Memory B cell (primary cell): ENCODE measurements around the gene FCMR.

ENCODE experiments used
- ATAC-seq: fragments of 150-1000 bp; cut with Tn5 transposase; 2 replicates; pipeline ENCODE4 v1.10.0; 2021; ENCODE audit warnings: low read depth, mild to moderate bottlenecking, moderate library complexity
- DNase-seq, 2 donors: peaks; one replicate each; pipeline ENCODE4 v3.0.0; 2022; ENCODE audit warnings: low spot score in 2 of 2
- H3K27ac Mint-ChIP-seq: one replicate; pipeline ENCODE4 v1.8.0; 2022; ENCODE audit warnings: mild to moderate bottlenecking, moderate library complexity, mixed read lengths
- H3K27me3 Mint-ChIP-seq: one replicate; pipeline ENCODE4 v1.8.0; 2022; ENCODE audit warnings: mixed read lengths
- H3K36me3 Mint-ChIP-seq: one replicate; pipeline ENCODE4 v1.8.0; 2022; ENCODE audit warnings: mild to moderate bottlenecking, mixed read lengths
- H3K4me1 Mint-ChIP-seq: one replicate; pipeline ENCODE4 v1.8.0; 2022; ENCODE audit warnings: mixed read lengths
- H3K4me3 Mint-ChIP-seq: one replicate; pipeline ENCODE4 v1.8.0; 2022; ENCODE audit warnings: mild to moderate bottlenecking, moderate library complexity, mixed read lengths
- H3K9me3 Mint-ChIP-seq: one replicate; pipeline ENCODE4 v1.8.0; 2022; ENCODE audit warnings: mixed read lengths

The FCMR gene

DNA sequence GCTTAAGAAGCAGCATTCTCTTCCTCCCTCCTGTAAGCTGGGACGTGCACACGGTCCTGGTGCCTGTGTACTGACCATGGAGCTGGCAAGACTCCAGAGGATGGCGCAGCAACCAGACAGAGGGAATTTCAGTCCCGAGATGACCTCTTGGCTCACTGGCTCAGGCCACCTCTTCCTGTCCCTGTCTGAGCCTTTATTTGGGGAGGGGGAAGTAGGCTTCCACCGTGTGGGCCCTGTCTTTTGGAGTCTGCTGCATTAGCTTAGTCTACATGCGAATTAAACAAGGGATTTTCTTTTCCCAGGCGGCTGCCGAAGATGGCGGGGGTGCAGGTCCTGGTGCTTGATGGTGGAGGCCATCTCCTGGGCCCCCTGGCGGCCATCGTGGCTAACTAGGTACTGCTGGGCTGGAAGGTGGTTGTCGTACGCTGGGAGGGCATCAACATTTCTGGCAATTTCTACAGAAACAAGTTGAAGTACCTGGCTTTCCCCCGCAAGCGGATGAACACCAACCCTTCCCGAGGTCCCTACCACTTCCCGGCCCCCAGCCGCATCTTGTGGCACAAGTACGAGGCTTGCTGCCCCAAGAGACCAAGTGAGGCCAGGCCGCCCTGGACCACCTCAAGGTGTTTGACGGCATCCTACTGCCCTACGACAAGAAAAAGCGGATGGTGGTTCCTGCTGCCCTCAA lies 14.3 kb downstream of the FCMR start:
- Mint-ChIP-seq H3K36me3 (peaks cover 60% of the 10 kb centered on the region), H3K27ac (no peak overlapping the region), H3K27me3 (no peaks in the 10 kb centered on the region), H3K4me1 (peaks cover 62% of the 10 kb centered on the region), H3K9me3 (no peaks in the 10 kb centered on the region), H3K4me3 (peak overlapping the region; percentile 54)
- DNase-seq (no peak), ATAC-seq (no peak)

GRCh38 chr1:206905295-206906164 lies 16.2 kb downstream of the FCMR start:
- ATAC-seq: peak; percentile 80
- Mint-ChIP-seq H3K27ac (peak overlapping the region; percentile 68), H3K4me1 (peaks cover 53% of the 10 kb centered on the region), H3K9me3 (no peaks in the 10 kb centered on the region), H3K27me3 (no peaks in the 10 kb centered on the region), H3K4me3 (peak overlapping the region; percentile 49), H3K36me3 (peaks cover 43% of the 10 kb centered on the region)
- no peak for DNase-seq

DNA sequence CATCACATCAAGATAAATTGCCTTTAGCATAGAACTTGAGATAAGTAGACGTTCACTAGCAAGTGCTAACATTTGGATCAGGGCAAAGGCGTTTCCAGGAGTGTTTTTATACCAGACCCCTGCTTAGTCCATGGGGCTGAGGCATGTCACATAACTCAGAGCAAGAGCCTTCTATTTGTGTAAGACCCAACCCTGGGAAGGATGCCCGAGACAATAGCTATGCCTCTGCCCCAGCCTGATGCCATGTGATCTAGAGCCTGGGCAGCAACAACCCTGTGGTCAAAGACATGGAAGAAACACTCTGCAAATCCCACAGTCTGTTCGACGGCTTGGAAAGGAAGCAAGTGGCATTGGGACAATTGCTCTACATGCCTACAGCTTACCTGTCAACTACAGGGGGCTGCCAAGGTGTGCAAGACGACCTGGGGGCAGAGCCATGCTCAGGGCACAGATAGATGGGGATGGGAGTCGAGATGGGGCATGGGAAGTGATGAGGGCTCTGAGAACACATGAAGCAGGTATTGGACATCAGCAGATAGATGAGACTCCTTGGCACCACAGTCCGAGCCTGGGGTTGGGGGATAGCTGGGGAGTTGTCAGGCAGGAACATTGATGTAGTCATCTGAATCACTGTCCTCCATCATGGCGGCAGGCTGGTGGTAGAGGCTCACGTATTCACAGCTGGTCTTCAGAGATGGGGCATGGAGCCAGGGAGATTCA lies 17.2 kb downstream of the FCMR start:
- Mint-ChIP-seq H3K4me1 (peaks cover 56% of the 10 kb centered on the region), H3K4me3 (no peak overlapping the region), H3K36me3 (peaks cover 43% of the 10 kb centered on the region), H3K27me3 (no peaks in the 10 kb centered on the region), H3K9me3 (no peaks in the 10 kb centered on the region), H3K27ac (peak overlapping the region; percentile 68)
- no peak for DNase-seq
- ATAC-seq: no peak

- ATAC-seq: no peak
- Mint-ChIP-seq H3K4me1 (peaks cover 54% of the 10 kb centered on the region), H3K9me3 (no peaks in the 10 kb centered on the region), H3K4me3 (no peak overlapping the region), H3K27ac (peak overlapping the region; percentile 89), H3K27me3 (no peaks in the 10 kb centered on the region), H3K36me3 (peaks cover 40% of the 10 kb centered on the region)
- DNase-seq: no peak
Observed at GRCh38 chr1:206903687-206904086, 18.1 kb downstream of the FCMR start.

DNA sequence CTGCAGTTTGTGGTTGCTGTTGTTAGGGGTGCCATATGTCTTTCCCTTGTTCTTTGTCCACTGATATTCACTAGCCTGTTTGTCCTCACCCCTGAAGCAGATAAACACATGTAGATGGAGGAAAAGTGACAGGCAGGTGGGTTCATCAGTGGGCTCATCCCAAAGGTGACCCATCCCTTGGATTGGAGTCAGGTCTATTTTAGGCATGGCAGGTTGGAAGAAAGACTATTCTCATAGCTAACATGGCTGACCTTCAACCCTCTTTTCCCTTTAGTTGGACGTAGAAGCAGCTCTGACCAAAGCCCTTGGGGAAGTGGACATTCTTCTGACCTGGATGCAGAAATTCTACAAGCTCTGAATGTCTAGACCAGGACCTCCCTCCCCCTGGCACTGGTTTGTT lies 19.0 kb downstream of the FCMR start:
- DNase-seq (no peak), ATAC-seq (no peak)
- Mint-ChIP-seq H3K27me3 (no peaks in the 10 kb centered on the region), H3K4me3 (no peak overlapping the region), H3K27ac (peak overlapping the region; percentile 15), H3K4me1 (peaks cover 50% of the 10 kb centered on the region), H3K36me3 (peaks cover 32% of the 10 kb centered on the region), H3K9me3 (no peaks in the 10 kb centered on the region)

DNA sequence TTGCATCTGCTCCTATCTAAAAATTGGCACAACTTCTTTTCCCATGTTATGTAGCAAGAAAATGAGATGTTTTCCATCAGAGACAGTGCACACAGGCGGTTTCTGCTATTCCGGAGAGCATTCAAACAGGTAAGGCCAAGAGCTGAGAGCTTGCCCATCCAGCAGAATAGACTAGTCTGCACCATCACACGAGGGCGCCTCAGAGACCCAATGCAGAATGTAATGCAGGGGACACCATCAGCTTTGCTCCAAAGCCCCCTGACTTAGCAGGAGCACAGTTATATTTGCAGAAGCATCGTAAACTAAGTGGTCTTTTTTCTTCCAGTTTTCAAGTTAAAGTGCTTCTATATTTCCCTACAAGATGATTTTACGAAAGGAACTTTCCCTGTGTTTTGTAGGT lies 19.8 kb downstream of the FCMR start:
- H3K4me1 Mint-ChIP-seq: peaks cover 50% of the 10 kb centered on the region
- no peak overlapping the region for H3K4me3 Mint-ChIP-seq
- H3K36me3 Mint-ChIP-seq: peaks cover 32% of the 10 kb centered on the region
- H3K27me3 Mint-ChIP-seq: no peaks in the 10 kb centered on the region
- H3K27ac Mint-ChIP-seq: no peak overlapping the region
- no peaks in the 10 kb centered on the region for H3K9me3 Mint-ChIP-seq
- no peak for ATAC-seq
- DNase-seq: no peak

DNA sequence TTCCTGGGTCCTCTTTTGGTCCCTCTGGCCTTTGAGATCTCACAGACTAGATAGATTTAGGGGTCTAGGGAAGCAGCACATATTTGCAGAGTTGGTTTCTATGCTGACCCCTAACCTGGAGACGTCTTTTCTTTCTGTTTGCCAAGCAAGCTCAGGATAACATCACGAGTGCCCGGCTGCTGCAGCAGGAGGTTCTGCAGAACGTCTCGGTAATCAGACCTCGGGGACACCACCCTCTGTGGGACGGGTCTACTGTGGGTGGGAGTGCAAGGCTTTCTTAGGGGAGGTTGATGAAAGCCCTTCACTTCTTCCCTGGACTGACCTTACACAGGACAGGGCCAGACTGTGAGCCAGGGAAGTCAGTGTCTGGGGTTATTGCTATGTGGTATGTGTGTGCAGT lies 21.6 kb downstream of the FCMR start:
- DNase-seq (no peak), ATAC-seq (no peak)
- peak overlapping the region; percentile 68 for H3K27ac Mint-ChIP-seq
- no peak overlapping the region for H3K4me3 Mint-ChIP-seq
- no peaks in the 10 kb centered on the region for H3K9me3 Mint-ChIP-seq
- H3K36me3 Mint-ChIP-seq: peaks cover 22% of the 10 kb centered on the region
- H3K4me1 Mint-ChIP-seq: peaks cover 35% of the 10 kb centered on the region
- no peaks in the 10 kb centered on the region for H3K27me3 Mint-ChIP-seq

GRCh38 chr1:206899717-206900116 lies 22.0 kb downstream of the FCMR start:
- peaks cover 19% of the 10 kb centered on the region for H3K36me3 Mint-ChIP-seq
- H3K4me3 Mint-ChIP-seq: no peak overlapping the region
- DNase-seq: no peak
- no peaks in the 10 kb centered on the region for H3K27me3 Mint-ChIP-seq
- no peak for ATAC-seq
- peak overlapping the region; percentile 68 for H3K27ac Mint-ChIP-seq
- peaks cover 31% of the 10 kb centered on the region for H3K4me1 Mint-ChIP-seq
- no peaks in the 10 kb centered on the region for H3K9me3 Mint-ChIP-seq

DNA sequence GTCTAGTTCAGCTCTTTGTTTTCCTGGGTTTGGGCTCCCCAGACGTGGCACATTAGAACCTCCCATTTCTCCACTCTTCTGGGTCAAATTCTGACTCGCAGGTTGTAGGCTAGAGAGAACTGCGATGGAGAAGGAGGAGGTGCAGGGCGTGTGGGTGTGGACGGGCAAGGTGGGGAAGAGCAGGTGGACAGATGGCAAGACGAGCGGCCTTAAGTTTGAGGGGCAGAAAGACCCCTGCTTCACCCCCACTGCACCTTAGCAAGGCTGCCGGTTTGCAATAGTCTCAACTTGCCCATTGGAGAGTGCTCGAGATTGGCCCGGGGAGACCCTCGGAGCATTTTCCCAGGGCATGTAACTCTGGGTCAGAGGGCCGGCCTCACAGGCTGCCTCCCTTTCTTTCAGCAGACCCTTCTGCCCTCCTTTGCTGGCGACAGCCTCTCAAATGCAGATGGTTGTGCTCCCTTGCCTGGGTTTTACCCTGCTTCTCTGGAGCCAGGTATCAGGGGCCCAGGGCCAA lies 22.8 kb downstream of the FCMR start:
- ATAC-seq (no peak), DNase-seq (no peak)
- no peaks in the 10 kb centered on the region for H3K27me3 Mint-ChIP-seq
- peaks cover 28% of the 10 kb centered on the region for H3K4me1 Mint-ChIP-seq
- H3K4me3 Mint-ChIP-seq: no peak overlapping the region
- no peak overlapping the region for H3K27ac Mint-ChIP-seq
- H3K9me3 Mint-ChIP-seq: no peaks in the 10 kb centered on the region
- peaks cover 11% of the 10 kb centered on the region for H3K36me3 Mint-ChIP-seq

- H3K9me3 Mint-ChIP-seq: no peaks in the 10 kb centered on the region
- H3K27ac Mint-ChIP-seq: no peak overlapping the region
- DNase-seq (no peak), ATAC-seq (no peak)
- peaks cover 23% of the 10 kb centered on the region for H3K4me1 Mint-ChIP-seq
- H3K4me3 Mint-ChIP-seq: no peak overlapping the region
- no peaks in the 10 kb centered on the region for H3K27me3 Mint-ChIP-seq
- peaks cover 5% of the 10 kb centered on the region for H3K36me3 Mint-ChIP-seq
Observed at GRCh38 chr1:206898089-206898914, 23.4 kb downstream of the FCMR start.

GRCh38 chr1:206897175-206897574 lies 24.6 kb downstream of the FCMR start, which contains the start of gene IL24:
Gene IL24 (plus strand): TSS chr1:206897443. CDS start chr1:206897833, 390 bp downstream.
- peaks cover 17% of the 10 kb centered on the region for H3K4me1 Mint-ChIP-seq

DNA sequence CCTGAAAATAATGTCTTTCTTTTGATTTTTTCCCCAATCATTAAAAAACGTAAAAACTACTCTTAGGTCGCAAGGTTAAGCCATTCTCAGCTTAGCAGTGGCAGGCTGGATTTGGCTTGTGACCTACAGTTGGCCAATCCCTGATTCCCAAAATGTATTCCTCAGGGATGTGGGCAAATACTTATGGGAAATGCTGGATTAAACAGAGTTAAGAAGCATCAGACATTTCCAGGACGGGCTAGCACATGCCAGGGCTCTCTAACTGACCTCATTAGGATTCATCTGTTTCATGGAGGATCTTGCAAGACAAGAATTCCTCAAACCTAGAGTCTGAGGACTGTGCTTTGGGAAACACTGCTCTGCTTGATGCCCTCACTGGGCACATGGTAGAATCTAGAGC lies 25.5 kb downstream of the FCMR start:
- Mint-ChIP-seq H3K27ac (no peak overlapping the region), H3K36me3 (no peaks in the 10 kb centered on the region), H3K27me3 (no peaks in the 10 kb centered on the region), H3K4me3 (no peak overlapping the region), H3K4me1 (peaks cover 16% of the 10 kb centered on the region), H3K9me3 (no peaks in the 10 kb centered on the region)
- DNase-seq (no peak), ATAC-seq (no peak)

More at GRCh38 chr1:206897175-206897574, 24.6 kb downstream of the FCMR start, which contains the start of gene IL24:
- no peaks in the 10 kb centered on the region for H3K36me3 Mint-ChIP-seq
- H3K27ac Mint-ChIP-seq: no peak within 1 kb of the TSS
- no peak within 1 kb of the TSS for H3K4me3 Mint-ChIP-seq
- no peaks in the 10 kb centered on the region for H3K9me3 Mint-ChIP-seq
- H3K27me3 Mint-ChIP-seq: no peaks in the 10 kb centered on the region
- DNase-seq (no peak), ATAC-seq (no peak)

GRCh38 chr1:206895837-206896242 lies 25.9 kb downstream of the FCMR start:
- DNase-seq (no peak), ATAC-seq (no peak)
- Mint-ChIP-seq H3K9me3 (no peaks in the 10 kb centered on the region), H3K4me3 (no peak overlapping the region), H3K4me1 (peaks cover 12% of the 10 kb centered on the region), H3K27ac (no peak overlapping the region), H3K27me3 (no peaks in the 10 kb centered on the region), H3K36me3 (no peaks in the 10 kb centered on the region)
